HG02798 (cell line): ENCODE measurements around the gene EOLA1.
A peak's percentile ranks its signal among the peaks of the same experiment; 100 is the strongest.

Experiments used
- ATAC-seq: cut with Tn5 transposase; IDR thresholded peaks from one replicate; pipeline ENCODE4 v1.9.1; 2021; ENCODE audit warnings: mild to moderate bottlenecking; ENCODE audit not compliant: unreplicated experiment, poor library complexity

EOLA1 gene

DNA sequence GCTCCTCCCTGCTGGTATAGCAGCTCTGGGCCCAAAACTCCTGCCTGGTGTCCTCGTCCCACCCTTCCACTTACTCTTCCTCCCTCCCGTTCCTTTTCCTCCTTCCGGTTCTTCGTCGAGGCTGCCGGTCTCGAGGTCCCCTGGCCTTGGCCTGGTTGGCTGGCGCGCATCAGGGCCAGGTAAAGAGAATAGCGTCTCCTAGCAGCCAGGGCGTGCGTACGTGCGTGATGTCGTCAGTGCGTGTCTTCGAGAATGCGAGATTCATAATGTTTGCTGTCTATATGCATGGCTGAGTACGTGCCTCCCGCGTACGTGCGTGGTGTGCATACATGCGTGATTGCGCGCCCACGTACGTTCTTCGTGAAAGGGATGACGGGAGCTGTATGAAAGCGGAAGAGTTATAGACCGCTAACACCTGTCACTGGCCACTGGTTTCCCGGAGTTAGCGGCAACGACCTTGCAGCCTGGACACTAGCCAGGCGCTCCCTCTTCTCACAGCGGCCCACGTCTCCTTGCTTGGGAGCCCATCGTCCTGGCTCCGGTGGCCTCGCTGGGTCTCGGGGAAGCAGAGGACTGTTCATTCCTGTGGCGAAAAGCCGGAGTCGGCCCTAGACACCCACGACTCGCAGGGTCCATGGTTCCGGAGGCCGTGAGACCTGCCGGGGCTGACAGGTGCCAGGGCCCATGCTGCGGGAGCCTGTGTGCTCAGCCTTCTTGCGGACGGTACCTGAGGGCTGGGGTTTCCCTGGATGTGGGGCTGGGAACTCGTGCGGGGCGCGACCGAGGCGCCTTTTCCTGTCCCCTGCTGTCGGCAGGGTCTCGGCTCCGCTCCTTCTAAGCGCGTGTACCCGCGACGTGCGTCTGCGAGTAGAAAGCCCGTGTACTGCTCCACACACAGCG lies at the start of gene EOLA1:
EOLA1 (plus strand) TSS at position 392 of the 900 bp plus-strand sequence. CDS start 4,619 bp downstream, outside the sequence.
- peak; percentile 76 for ATAC-seq

DNA sequence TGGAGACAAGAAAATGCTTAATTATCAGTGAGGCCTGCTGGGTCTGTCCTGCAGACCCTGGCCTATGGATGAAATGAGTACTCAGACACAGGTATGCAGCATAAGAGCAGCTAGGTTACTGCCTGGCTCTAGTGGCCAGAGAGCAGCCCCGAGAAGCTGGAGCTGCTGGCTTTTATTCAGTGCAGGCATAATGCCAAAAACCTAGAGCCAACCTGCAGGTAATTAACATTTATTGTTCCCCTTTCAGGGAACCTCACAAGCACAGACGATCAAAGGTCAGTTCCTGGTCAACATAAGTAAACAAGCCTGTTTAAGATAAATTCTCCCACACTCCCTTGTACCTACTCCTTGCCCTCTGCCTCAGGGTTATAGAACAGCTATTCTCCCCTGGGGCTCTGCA lies 49.0 kb upstream of the EOLA1 start:
- ATAC-seq, result no peak

DNA sequence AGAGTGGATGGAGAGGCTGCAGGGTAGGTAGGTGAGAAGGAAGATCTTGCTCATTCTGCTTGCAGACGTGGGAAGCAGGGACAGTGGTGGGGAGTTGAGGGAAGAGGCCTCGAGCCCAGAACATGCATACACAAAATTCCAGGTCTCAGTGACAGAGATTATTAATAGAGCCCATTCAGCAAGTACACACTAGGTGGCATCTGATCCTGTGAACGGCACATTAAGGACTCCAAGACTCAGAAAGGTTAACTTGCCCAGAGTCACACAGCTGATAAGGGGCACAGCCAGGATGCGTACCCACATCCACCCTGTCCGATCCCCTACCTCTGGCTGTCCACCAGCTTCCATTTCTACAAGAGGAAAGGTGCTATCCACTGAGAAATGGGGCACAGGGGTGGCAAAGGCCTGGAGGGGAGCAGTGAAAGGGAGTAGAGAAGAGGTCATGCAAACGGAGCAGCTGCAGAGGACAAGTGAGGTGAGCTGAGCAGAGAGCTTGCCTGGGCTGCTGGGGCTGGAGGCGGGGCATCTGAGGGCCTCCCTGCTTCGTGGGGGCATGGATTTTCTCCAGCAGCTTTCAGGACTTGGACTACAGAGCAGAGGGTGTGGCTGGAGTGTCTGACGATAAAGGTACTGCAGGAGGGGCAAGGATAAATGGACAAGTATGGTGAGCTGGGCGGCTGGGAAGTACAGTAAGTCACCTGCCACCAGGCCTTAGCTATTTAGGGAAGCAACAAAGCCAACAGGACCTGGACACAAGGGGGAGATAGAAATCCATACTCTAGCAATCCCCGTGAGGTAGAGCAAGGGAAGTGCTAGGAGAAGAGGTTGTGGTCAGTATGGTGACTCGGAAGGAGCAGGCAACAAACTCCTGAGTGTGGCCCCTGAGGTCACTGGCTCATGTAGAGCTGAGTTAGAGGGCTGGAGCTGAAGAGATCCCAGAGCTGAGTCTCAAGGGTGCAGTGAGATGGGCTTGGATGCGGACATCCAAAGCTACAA lies 46.9 kb upstream of the EOLA1 start:
- no peak for ATAC-seq

DNA sequence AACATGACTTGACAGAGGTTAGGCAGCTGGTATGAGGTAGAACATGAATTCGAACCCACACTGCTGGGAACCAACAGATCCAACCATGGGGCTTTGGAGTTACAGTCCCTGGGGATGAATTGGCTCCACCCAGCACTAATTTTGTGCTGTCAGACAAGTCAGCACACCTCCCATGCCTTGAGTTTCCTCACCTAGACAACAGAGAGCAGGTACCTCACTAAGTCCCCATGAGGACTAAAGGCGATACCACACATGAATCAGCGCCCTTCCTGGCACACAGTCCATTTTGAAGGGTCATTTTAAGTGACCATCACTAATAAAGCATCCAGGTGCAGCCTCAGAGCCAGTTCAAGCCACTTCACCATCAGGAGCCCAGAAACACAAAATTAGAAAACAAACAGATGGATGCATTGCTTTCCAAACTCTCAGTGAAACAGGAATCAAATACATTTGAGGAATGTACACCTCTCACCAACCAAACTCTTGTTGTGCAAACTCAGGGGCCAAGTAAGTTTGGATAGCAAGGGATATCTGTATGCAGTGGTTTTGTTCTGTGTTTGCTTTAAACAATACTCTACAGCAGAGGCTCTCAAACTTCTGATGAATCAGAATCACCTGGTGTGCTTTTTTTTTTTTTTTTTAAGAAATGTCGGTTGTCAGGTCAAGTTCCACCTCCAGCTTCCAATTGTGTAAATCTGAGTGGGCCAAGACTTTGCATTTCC lies 45.8 kb upstream of the EOLA1 start:
- ATAC-seq, result no peak

DNA sequence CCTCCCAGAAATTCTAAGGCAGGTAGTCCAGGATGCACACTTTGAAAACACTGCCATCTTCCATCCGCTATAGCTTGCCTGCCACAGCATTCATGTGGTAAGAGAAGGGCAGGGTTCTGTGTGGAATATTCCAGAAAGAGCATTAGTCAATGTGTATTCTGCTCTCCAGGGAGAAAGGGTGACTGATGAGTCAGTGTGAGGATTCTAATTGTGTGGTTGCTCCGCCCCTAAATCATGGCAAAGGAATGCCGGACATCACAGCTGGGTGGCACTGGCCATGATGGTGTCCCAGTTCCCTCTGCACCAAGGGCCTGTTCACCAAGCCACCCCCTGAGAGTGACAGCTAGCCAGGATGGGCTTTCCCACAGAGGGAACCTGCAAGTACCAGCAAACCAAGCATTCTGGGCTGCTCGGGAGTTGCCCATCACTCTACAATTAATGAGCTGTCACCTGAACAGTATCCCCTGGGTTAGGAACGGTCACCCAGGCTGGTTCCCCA lies 45.2 kb upstream of the EOLA1 start:
- no peak for ATAC-seq

DNA sequence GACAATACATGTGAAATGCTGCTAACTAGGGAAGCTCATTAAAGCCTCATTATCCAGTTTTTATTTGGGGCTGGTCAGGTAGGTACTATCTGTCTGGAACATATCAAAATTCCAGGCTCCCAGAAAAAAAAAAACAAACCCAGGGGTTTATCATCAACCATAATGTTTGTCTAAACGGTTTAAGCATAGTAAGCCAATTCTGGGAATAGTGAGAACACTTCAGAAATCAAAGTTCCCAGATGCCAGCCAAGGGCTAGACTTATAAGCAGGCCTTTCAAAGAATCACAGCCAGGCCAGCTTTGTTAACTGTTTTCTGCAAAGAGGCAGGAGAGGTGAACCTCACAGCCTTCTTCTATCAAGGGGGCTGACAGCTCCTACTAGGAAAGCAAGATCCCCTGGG lies 43.8 kb upstream of the EOLA1 start:
- no peak for ATAC-seq

DNA sequence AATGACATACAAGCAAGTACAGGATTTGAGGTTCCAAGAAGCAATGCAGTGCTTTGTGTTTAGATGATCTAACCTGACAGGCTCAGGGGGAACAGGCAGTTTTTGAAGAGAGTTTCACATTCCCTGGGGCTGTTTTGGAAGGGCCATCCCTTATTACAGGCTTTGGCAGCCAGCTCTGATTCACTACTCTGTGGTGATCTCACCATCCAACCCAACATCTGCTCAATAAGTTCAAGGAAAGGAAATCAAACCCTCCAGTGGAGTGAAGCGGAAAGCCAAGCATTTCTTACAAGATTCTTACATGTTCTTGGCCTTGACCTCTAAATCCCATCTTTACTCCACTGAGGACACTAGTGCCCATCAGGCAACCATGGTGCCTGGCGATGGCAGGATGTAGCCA lies 43.2 kb upstream of the EOLA1 start:
- ATAC-seq, result no peak

DNA sequence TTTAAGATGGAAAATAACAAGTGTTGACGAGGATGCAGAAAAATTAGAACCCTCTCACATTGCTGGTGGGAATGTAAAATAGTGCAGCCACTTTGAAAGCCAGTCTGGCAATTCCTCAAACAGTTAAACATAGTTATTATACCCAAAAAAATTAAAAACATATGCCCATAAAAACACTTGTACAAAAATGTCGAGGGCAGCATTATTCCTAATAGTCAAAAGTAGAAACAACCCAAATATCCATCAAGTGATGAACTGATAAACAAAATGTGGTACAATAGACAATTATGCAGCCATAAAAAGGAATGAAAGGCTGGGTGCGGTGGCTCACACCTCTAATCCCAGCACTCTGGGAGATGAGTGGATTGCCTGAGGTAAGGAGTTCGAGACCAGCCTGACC lies 42.0 kb upstream of the EOLA1 start:
- ATAC-seq, result no peak

DNA sequence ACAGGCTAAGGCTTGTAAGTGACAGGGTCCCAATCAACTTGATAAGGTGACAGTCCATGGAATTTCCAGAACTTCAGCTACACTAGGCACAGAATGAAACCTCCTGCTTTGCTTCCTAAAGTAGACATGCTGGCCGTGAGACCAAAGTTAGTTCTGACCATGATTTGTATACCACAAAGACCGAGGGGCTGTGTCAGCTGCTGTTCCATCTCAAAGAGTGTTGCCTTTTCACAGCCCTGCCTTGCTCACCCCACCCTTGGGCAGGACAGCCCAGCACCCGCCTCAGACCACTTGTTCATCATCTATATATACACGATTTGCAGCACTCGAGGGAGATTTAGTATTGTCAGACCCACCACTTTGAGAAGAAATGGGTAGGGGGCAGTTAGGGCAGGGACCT lies 41.0 kb upstream of the EOLA1 start:
- no peak for ATAC-seq

DNA sequence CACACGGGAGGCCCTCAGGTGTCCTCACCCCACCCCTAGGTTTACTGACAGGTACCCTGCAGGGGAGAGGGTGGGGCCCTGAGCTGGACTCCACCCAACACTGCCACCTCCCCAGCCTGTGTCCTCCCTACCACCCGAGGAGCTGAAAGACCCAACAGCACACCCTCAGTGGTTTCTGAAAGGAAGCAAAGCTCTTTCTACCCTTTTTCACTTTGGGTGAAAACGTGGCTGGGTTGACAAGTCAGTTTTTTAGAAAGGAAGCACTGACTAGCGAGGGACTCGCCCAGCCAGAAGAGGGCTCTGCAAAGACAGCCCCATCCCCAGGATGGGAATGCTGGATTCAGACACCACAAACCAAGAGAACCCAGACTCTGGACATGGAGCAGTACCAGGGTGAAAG lies 37.9 kb upstream of the EOLA1 start:
- ATAC-seq, result peak; percentile 26

DNA sequence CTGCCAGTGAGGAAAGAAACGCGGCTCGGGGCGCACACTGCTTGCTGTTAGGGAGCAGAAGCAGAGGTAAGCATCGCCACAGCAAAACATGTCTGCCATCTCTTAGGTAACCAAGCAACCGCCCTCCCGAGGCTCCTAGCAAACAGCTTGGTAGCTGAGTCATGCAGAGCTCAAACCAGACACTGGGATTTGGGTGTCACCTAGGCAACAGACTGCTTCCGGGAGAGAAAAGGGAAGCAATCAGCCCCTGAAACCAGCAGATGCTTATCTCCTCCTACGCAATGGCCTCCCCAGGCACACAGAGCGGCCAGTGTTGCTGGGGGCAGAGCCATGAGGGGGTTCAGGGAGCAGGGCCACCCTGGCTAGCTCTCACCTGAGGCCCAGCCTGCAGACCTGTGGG lies 37.4 kb upstream of the EOLA1 start:
- ATAC-seq, result peak; percentile 73

DNA sequence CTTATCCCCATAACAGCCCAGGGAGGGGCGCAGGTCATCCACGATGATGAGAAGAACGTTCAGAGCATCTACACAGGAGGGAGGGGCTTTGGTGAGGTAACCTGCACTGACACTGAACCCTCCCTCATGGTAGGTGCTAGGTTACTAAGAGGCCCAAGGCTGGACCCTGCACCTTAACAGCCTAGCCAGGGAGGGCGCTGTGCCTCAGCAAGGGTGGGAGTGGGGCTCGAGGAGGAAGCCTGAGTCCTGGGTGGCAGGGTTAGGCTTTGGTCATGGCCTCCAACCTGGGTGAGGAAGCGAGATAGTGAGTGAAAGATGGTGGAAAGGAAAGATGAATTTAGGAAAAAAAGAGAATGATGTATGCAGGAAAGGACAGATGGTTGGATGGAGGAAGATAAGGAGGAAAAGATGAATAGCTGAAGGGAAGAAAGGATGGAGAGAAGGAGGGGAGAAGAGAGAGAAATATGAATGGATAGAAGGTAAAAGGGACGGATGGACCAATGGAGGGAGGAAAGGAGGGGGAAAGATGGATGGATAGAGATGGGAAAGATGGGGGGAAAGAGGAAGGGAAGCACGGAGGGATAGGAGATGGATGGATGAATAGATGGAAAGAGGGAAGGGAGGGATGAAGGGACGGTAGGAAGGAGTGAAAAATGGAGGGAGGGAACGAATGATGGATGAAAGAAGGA lies 36.4 kb upstream of the EOLA1 start:
- peak; percentile 37 for ATAC-seq

DNA sequence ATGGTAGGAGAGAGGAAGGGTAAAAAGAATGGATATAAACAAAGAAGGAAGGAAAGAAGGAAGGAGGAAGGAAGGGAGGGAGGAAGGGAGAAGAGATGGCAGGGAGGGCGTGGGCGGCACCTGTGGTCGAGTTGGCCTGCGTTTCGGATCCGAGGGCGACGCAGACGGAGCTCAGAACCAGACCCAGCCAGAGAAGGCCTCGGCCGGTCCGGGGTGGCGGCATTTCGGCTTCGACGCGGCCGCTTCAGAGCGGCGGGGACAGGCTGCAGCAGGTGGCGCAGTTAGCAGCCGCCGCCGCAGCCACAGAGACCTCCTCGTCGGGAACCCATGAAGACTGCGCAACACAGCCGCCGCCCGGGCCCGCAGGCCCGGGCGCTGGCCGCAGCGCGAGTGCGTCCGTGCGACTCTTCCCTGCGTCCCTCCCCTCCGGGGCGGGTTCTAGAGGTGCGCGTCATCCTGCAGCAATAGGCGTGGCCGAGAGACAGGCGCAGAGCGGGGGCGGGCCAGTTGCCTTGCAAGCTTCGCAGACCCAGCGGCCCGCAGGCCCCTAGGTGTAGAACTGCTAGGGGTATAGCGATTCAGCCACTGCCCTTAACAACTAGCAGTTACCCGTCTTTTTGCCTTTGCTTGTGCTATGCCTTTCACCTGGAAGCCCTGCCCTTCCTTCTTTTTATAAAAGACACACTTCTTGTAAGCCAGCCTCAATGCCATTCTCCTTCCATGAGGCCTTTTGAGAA lies 35.7 kb upstream of the EOLA1 start, which contains the start of gene IDS:
IDS (minus strand) TSS at position 392 of the 737 bp plus-strand sequence; CDS start at position 223, 169 bp downstream.
- ATAC-seq, result peak; percentile 84

DNA sequence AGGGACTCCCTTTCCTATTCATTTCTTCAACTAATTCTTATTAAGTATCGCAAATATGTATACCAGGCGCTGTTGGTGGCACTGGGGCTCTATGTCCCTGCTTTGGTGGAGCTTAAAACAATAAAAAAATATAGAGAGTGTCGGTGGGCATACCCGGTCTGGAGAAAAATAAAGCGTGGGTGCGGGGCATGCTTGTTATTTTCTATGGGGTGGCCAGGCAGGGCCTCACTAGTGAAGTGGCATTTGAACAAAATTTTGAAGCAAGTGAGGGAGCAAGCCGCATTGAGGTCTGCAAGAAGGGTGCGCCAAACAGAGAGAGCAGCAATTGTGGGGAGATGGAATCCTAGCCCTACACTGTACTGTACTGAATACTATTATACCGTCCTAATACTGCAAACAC lies 35.1 kb upstream of the EOLA1 start:
- no peak for ATAC-seq

DNA sequence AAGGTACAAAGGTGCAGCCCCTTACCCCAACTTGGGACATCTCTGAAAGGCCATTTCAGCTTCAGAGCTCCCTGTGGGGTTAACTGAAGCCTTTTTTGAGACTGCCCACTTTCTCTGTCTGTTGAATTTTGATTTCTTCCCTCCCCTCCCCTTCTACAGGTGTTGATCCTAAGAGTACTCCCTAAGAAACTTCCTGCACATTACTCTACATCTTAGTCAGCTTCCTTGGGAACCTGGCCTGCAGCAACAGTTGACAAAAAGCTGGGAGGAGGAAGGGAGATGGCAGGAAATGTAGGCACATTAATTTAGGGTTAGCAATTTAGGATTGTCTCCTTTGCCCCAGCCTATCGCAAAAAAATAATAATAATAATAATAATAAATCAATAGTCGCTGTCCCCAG lies 34.5 kb upstream of the EOLA1 start:
- no peak for ATAC-seq

DNA sequence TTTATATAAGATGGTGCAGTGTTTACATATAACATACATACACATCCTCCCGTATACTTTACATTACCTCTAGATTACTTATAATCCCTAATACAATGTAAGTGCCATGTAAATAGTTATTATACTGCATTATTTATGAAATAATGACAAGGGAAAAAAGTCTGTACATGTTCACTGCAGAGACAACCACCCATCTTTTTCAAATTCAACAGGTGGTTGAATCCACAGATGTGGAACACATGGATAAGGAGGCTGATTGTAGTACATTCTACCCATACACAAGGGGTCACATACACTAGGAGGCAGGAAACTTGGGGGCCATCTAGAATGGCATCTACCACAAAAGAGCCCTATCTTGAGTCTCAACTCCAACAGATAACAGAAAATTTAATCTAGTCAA lies 32.3 kb upstream of the EOLA1 start:
- no peak for ATAC-seq

DNA sequence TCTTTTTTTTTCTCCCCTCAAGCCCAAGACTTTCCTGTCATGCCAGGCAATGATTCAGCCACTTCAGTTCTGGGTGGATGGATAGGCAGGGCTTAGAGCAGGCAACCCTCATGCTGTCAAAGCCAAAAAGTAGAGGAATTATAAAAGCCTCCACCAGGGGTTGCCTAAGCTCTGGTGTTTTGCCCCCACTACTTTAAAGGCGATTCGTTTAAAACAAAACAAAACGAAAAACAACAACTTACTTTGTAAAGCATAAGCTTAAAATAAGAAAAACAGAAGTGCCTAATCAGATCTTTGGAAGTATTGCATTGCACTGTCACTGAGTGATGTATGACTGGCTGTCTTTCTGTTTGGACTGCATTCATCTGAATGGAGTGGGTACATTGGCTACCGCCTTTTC lies 30.4 kb upstream of the EOLA1 start:
- no peak for ATAC-seq

DNA sequence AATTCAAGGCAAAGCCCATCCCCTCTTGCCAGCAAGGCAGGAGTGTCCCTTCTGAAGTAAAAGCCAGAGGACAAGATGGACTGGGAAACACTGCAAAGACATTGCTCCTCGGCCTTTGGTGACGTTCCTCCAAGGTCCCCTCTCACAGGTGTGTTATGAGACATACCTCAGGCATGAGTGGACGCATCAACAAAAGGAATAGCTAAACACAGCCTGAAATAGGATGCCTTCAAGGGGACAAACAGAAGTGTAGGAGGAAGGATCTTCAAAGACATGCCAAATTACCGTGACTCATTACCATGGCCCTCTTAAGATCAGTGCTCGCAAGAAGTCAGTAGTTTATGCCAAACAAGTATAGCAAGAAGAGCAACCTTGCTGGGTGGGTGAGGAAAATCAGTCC lies 29.7 kb upstream of the EOLA1 start:
- no peak for ATAC-seq
